ENCODE results near the gene ANO1. TPM values are rescaled to one million over a fixed set of nuclear protein-coding genes. Genes with fewer than 3 reads are reported as not detected.

ANO1 gene
- total and polyA plus RNA-seq, 4 donors: 7.8 to 64.8 (median 32.2) TPM

DNA sequence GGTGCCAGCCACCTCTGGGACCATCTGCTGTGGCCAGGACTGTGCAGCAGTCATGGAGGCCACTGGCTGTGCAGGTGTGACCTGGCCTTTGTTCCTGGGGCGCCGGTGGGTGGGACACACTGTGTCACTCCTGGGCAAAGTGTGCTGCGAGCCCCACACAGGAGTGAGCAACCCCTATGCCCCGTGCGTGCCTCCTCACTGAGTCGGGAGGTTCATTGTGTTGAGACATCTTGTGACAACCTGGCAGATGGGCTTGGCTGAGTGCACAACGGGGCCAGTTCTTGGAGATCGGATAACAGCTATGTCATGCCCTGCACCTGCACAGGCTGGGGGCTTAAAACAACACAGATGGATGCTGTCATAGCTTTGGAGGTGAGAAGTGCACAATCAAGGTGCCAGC lies 13.5 kb downstream of the ANO1 start:
- H3K9ac ChIP-seq (ENCODE audit: low read depth in 1 of 2, low read length in 2 of 2): no peak overlapping the region
- 94% methylated on average over 8 of the region's 8 CpGs for WGBS
- no peak overlapping the region for H3K27ac ChIP-seq (ENCODE audit: low read depth in 1 of 2, low read length in 2 of 2)
- no peaks in the 10 kb centered on the region for H3K9me3 ChIP-seq (ENCODE audit: control insufficient read depth in 4 of 4, low read length in 3 of 4)
- TF ChIP-seq, protein P1, sequence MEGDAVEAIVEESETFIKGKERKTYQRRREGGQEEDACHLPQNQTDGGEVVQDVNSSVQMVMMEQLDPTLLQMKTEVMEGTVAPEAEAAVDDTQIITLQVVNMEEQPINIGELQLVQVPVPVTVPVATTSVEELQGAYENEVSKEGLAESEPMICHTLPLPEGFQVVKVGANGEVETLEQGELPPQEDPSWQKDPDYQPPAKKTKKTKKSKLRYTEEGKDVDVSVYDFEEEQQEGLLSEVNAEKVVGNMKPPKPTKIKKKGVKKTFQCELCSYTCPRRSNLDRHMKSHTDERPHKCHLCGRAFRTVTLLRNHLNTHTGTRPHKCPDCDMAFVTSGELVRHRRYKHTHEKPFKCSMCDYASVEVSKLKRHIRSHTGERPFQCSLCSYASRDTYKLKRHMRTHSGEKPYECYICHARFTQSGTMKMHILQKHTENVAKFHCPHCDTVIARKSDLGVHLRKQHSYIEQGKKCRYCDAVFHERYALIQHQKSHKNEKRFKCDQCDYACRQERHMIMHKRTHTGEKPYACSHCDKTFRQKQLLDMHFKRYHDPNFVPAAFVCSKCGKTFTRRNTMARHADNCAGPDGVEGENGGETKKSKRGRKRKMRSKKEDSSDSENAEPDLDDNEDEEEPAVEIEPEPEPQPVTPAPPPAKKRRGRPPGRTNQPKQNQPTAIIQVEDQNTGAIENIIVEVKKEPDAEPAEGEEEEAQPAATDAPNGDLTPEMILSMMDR (IDR thresholded peaks at IDR 0.05; ENCODE audit: low read depth, low read length, missing input control): no peak
- peaks cover 2 to 10% (median 6%) of the 10 kb centered on the region in 4 donors for H3K4me1 ChIP-seq (ENCODE audit: control insufficient read depth in 4 of 4, insufficient read depth in 4 of 4, low read length in 3 of 4)
- H3K4me3 ChIP-seq (ENCODE audit: low read depth in 1 of 3, low read length in 3 of 3): no peak overlapping the region
- H3K27me3 ChIP-seq (ENCODE audit: control insufficient read depth in 4 of 4, insufficient read depth in 4 of 4, low read length in 3 of 4): no peaks in the 10 kb centered on the region
- no peak for DNase-seq (ENCODE audit: low spot score)
- H3K36me3 ChIP-seq (ENCODE audit: control insufficient read depth in 4 of 4, insufficient read depth in 3 of 4, low read depth in 1 of 4, low read length in 3 of 4): peaks cover 0 to 7% (median 2%) of the 10 kb centered on the region in 4 donors

DNA sequence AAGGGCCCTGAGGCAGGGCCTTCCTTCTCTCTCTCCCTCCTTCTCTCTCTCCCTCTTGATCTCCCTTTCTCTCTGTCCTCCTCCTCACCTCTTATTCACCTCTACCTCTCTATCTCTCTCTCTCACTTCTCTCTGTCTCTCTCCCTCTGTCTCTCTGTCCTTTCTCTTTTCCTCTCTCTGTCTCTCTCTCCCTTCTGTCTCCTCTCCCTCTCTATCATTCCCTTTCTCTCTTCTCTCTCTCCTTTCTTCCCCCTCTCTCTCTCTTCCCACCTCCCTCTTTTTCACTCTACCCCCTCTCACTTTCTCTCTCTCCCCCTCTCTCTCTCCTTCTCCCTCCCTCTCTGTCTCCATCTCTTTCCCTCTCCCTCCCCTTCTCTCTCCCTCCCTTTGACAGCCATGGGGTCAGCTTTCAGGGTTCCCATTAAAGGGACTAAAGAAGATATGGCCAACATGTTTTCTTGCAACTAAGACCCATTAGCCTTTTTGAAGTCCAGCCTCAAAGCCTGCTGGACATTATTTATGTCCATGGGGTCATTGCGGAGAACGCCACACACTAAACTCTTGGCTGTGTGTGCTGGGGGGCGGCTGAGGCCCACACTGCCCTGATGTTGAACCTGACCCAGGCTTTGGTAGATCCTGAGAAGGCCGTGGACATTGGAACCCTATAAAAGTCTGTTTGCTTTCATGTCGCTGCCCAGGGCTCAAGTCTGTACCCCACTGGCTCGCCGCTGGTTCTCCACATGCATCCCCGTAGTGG lies 15.0 kb downstream of the ANO1 start:
- 90% methylated on average over 8 of the region's 8 CpGs for WGBS
- no peak overlapping the region for H3K4me3 ChIP-seq (ENCODE audit: low read depth in 1 of 3, low read length in 3 of 3)
- H3K27me3 ChIP-seq (ENCODE audit: control insufficient read depth in 4 of 4, insufficient read depth in 4 of 4, low read length in 3 of 4): no peaks in the 10 kb centered on the region
- H3K27ac ChIP-seq (ENCODE audit: low read depth in 1 of 2, low read length in 2 of 2): no peak overlapping the region
- no peak for DNase-seq (ENCODE audit: low spot score)
- peaks cover 0 to 2% (median 0%) of the 10 kb centered on the region in 4 donors for H3K4me1 ChIP-seq (ENCODE audit: control insufficient read depth in 4 of 4, insufficient read depth in 4 of 4, low read length in 3 of 4)
- peaks cover 0 to 7% (median 2%) of the 10 kb centered on the region in 4 donors for H3K36me3 ChIP-seq (ENCODE audit: control insufficient read depth in 4 of 4, insufficient read depth in 3 of 4, low read depth in 1 of 4, low read length in 3 of 4)
- no peak overlapping the region for H3K9ac ChIP-seq (ENCODE audit: low read depth in 1 of 2, low read length in 2 of 2)
- TF ChIP-seq HNF4G (IDR thresholded peaks at IDR 0.05) (no peak), RXRA (IDR thresholded peaks at IDR 0.05) (no peak), SP1 (IDR thresholded peaks at IDR 0.05) (no peak), EGR1 (IDR thresholded peaks at IDR 0.05; ENCODE audit: low read depth in 2 of 2) (no peak), RAD21 (IDR thresholded peaks at IDR 0.05) (no peak), NR2F2 (IDR thresholded peaks at IDR 0.05) (no peak), FOXA1 (IDR thresholded peaks at IDR 0.05) (no peak), GABPA (IDR thresholded peaks at IDR 0.05 in 1 of 2, conservative IDR thresholded peaks at IDR 0.05 in 1 of 2) (no peak), HNF4A (conservative IDR thresholded peaks at IDR 0.05) (no peak), FOXA2 (IDR thresholded peaks at IDR 0.05) (no peak)
- TF ChIP-seq, protein P2, sequence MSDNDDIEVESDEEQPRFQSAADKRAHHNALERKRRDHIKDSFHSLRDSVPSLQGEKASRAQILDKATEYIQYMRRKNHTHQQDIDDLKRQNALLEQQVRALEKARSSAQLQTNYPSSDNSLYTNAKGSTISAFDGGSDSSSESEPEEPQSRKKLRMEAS (IDR thresholded peaks at IDR 0.05): no peak
- TF ChIP-seq, protein P1 (IDR thresholded peaks at IDR 0.05; ENCODE audit: low read depth, low read length, missing input control): no peak
- TF ChIP-seq, protein P3, sequence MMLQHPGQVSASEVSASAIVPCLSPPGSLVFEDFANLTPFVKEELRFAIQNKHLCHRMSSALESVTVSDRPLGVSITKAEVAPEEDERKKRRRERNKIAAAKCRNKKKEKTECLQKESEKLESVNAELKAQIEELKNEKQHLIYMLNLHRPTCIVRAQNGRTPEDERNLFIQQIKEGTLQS (IDR thresholded peaks at IDR 0.05): no peak
- H3K9me3 ChIP-seq (ENCODE audit: control insufficient read depth in 4 of 4, low read length in 3 of 4): no peaks in the 10 kb centered on the region

Measured in liver (tissue), 9 donors.